GM12878 (cell line): ENCODE measurements around the gene PNMA1. TPM values are rescaled to one million over a fixed set of nuclear protein-coding genes. Genes with fewer than 3 reads are reported as not detected.

Experiments
- ATAC-seq: fragments of 200-7000 bp; cut with Tn5 transposase; 3 replicates; pipeline ENCODE4 v1.9.1; 2020; ENCODE audit warnings: mild to moderate bottlenecking, moderate library complexity
- BruUV-seq: library from RNA; stranded (reverse); fragments of 400-500 nt; replicated peaks from 2 replicates; lab custom pipeline; 2021; lab: Mats Ljungman, UMichigan
- CTCF ChIA-PET: fragments of 300-600 bp; sonication (Branson Sonifier 250); formaldehyde crosslinking; extraction: SDS; loops from one replicate; lab custom pipeline; 2021; ENCODE audit warnings: inconsistent platforms; lab: Yijun Ruan, JAX
- POLR2A ChIA-PET: fragments of 350-600 bp; formaldehyde crosslinking; extraction: SDS; loops from one replicate; lab custom pipeline; 2021; ENCODE audit warnings: inconsistent platforms; lab: Charles Lee
- RAD21 ChIA-PET: fragments of 300-600 bp; sonication (Branson Sonifier 250); formaldehyde crosslinking; loops from one replicate; lab custom pipeline; 2023; ENCODE audit warnings: antibody characterized with exemption; ENCODE audit not compliant: unreplicated experiment; lab: Charles Lee
- SMC1A ChIA-PET: fragments of 300-600 bp; sonication (Branson Sonifier 250); formaldehyde crosslinking; loops from one replicate; lab custom pipeline; 2023; ENCODE audit not compliant: unreplicated experiment, uncharacterized antibody; lab: Charles Lee
- DNase-seq: peaks from one replicate; pipeline ENCODE4 v3.0.0-alpha.2; 2011; ENCODE audit warnings: low read depth, low spot score
- FAIRE-seq: peaks from 3 replicates; lab custom pipeline; 2011; peaks lifted over from hg19 to GRCh38; lab: Jason Lieb, UNC
- H2AFZ ChIP-seq: 2 replicates; pipeline ENCODE4 v1.6.0; 2011; ENCODE audit warnings: low read depth, low read length, control low read depth; ENCODE audit not compliant: control insufficient read depth
- H3K27ac ChIP-seq: 2 replicates; pipeline ENCODE4 v1.5.1; 2011; ENCODE audit warnings: control low read depth; ENCODE audit not compliant: control insufficient read depth, insufficient read depth
- H3K27me3 ChIP-seq, 2 experiments: replicated peaks in 1 of 2; 2 replicates each; pipeline versions ENCODE4 v1.6.0 to v1.6.1; 2011; ENCODE audit warnings: low read length in 1 of 2; ENCODE audit not compliant: control insufficient read depth in 2 of 2, insufficient read depth in 2 of 2
- H3K36me3 ChIP-seq, 2 experiments: 2 replicates each; pipeline ENCODE4 v1.5.1; 2011; ENCODE audit warnings: low read length in 1 of 2; ENCODE audit not compliant: control insufficient read depth in 2 of 2, insufficient read depth in 2 of 2
- H3K4me1 ChIP-seq: 2 replicates; pipeline ENCODE4 v1.6.1; 2011; ENCODE audit warnings: mild to moderate bottlenecking, low read length, moderate library complexity, mixed read lengths; ENCODE audit not compliant: control insufficient read depth, insufficient read depth
- H3K4me2 ChIP-seq: 2 replicates; pipeline ENCODE4 v1.6.0; 2011; ENCODE audit warnings: control low read depth; ENCODE audit not compliant: control insufficient read depth, insufficient read depth
- H3K4me3 ChIP-seq: fragments of 200-600 bp; sonication (generic); 2 replicates; pipeline ENCODE4 v1.5.1; 2016
- H3K79me2 ChIP-seq: 2 replicates; pipeline ENCODE4 v1.6.0; 2011; ENCODE audit warnings: low read length; ENCODE audit not compliant: control insufficient read depth, insufficient read depth
- H3K9ac ChIP-seq: 2 replicates; pipeline ENCODE4 v1.8.0; 2011; ENCODE audit warnings: low read length, control low read depth, mixed read lengths; ENCODE audit not compliant: control insufficient read depth, insufficient read depth
- H3K9me3 ChIP-seq: replicated peaks from 3 replicates; pipeline ENCODE4 v1.5.1; 2011; ENCODE audit warnings: mild to moderate bottlenecking, low read length; ENCODE audit not compliant: control insufficient read depth, insufficient read depth
- H4K20me1 ChIP-seq: 2 replicates; pipeline ENCODE4 v1.6.0; 2011; ENCODE audit not compliant: control insufficient read depth, insufficient read depth
- ASH2L ChIP-seq: fragments of 300-600, 200-600 bp; sonication (generic); IDR thresholded peaks from 2 replicates; pipeline ENCODE4 v1.6.1; 2017; ENCODE audit warnings: low read depth, mild to moderate bottlenecking, borderline replicate concordance
- BMI1 ChIP-seq: fragments of 450-650 bp; IDR thresholded peaks from 2 replicates; pipeline ENCODE4 v1.6.1; 2016; ENCODE audit warnings: mild to moderate bottlenecking, moderate library complexity, borderline replicate concordance
- CBX5 ChIP-seq: sonication (generic); IDR thresholded peaks from 2 replicates; pipeline ENCODE4 v1.6.1; 2016; ENCODE audit warnings: low read depth, moderate library complexity, mild to moderate bottlenecking, inconsistent platforms
- CHD1 ChIP-seq: IDR thresholded peaks from 2 replicates; pipeline ENCODE4 v1.6.1; 2012; ENCODE audit warnings: low read depth, low read length, improper control_type of control experiment
- EED ChIP-seq: sonication (generic); IDR thresholded peaks from 2 replicates; pipeline ENCODE4 v1.6.1; 2016; ENCODE audit warnings: antibody characterized with exemption, low read depth
- EZH2 ChIP-seq: IDR thresholded peaks from 2 replicates; pipeline ENCODE4 v1.6.1; 2012; ENCODE audit warnings: low read depth, mild to moderate bottlenecking, control low read depth, inconsistent platforms, low read length, borderline replicate concordance; ENCODE audit not compliant: control insufficient read depth
- JUNB ChIP-seq: IDR thresholded peaks from 2 replicates; pipeline ENCODE4 v1.6.1; 2016; ENCODE audit warnings: antibody characterized with exemption, mild to moderate bottlenecking
- NFYA ChIP-seq: IDR thresholded peaks from 2 replicates; pipeline ENCODE4 v1.6.1; 2011; ENCODE audit warnings: low read depth, mild to moderate bottlenecking, low read length, improper control_type of control experiment, borderline replicate concordance
- NR2C1 ChIP-seq: fragments of 450-650 bp; IDR thresholded peaks from 2 replicates; pipeline ENCODE4 v1.6.1; 2017; ENCODE audit warnings: antibody characterized with exemption, mild to moderate bottlenecking, moderate library complexity
- NR2F1 ChIP-seq: fragments of 450-650 bp; conservative IDR thresholded peaks from 2 replicates; pipeline ENCODE4 v1.6.1; 2017; ENCODE audit warnings: mild to moderate bottlenecking
- POLR2A ChIP-seq: IDR thresholded peaks from 2 replicates; pipeline ENCODE4 v1.6.1; 2011; ENCODE audit warnings: low read depth, mild to moderate bottlenecking, low read length
- RB1 ChIP-seq: fragments of 450-650 bp; formaldehyde crosslinking; IDR thresholded peaks from 2 replicates; pipeline ENCODE4 v1.6.1; 2017; ENCODE audit warnings: mild to moderate bottlenecking, borderline replicate concordance
- ZBED1 ChIP-seq: IDR thresholded peaks from 2 replicates; pipeline ENCODE4 v1.6.1; 2016; ENCODE audit warnings: borderline replicate concordance
- ZZZ3 ChIP-seq: IDR thresholded peaks from 2 replicates; pipeline ENCODE4 v1.6.1; 2011; ENCODE audit warnings: low read depth; ENCODE audit not compliant: control insufficient read depth, insufficient read length
- WGBS: methylation state at CpG from one replicate; pipeline ENCODE4 v1.1.6; 2016; ENCODE audit warnings: low lambda C conversion rate; ENCODE audit not compliant: insufficient replicate concordance, insufficient coverage; ENCODE audit errors: missing lambda C conversion rate; 5-methylcytosine and 5-hydroxymethylcytosine counted together
- in situ Hi-C: fragments of 300-500 bp; cut with MboI; formaldehyde crosslinking; loops from 9 replicates; pipeline ENCODE4 v1.14.3; 2018; ENCODE audit warnings: mixed read lengths
- intact Hi-C: fragments of 100-400 bp; cut with micrococcal nuclease; formaldehyde crosslinking; loops from one replicate; pipeline ENCODE4 v1.14.2; 2022; ENCODE audit not compliant: unreplicated experiment
- polyA plus RNA-seq, 11 experiments: library from polyadenylated mRNA; depleted of rRNA in 4 of 11; unstranded in 6 of 11; stranded (reverse) in 5 of 11; fragments of >200 nt; fragmentation: Nextera tagmentation in 4 of 11; fragmentation: Illumina TruSeq in 1 of 11; extraction: Ambion mirVana in 4 of 11; extraction: Trizol in 1 of 11; gene quantifications; 1 replicate in 1 of 11; 2 replicates in 10 of 11; pipeline versions ENCODE4 v1.2.1 to v1.2.3, GENCODE V29; 2011 to 2016; ENCODE audit warnings: inconsistent platforms in 2 of 11, missing spikeins in 2 of 11, low read depth in 1 of 11
- total RNA-seq, 4 experiments: library from RNA; depleted of rRNA in 3 of 4; stranded (reverse); fragments of >200 nt in 3 of 4; fragmentation: Illumina TruSeq in 1 of 4; extraction: Trizol in 1 of 4; gene quantifications; 2 replicates each; pipeline versions ENCODE4 v1.2.1 to v1.2.3, GENCODE V29; 2013 to 2021
- TF ChIP-seq, protein P1 (sequence below): fragments of 450-650 bp; IDR thresholded peaks from 2 replicates; pipeline ENCODE4 v1.6.1; 2017; ENCODE audit warnings: borderline replicate concordance
- TF ChIP-seq, protein P2 (sequence below): IDR thresholded peaks from 2 replicates; pipeline ENCODE4 v1.6.1; 2012; ENCODE audit warnings: mild to moderate bottlenecking, low read depth, low read length

PNMA1 gene
- total and polyA plus RNA-seq, 10 of the 15 experiments (the other 5 are each of a cell fraction or from before 2014, with no cell fraction given), result 1.8 to 39.3 (median 11.1) TPM

DNA sequence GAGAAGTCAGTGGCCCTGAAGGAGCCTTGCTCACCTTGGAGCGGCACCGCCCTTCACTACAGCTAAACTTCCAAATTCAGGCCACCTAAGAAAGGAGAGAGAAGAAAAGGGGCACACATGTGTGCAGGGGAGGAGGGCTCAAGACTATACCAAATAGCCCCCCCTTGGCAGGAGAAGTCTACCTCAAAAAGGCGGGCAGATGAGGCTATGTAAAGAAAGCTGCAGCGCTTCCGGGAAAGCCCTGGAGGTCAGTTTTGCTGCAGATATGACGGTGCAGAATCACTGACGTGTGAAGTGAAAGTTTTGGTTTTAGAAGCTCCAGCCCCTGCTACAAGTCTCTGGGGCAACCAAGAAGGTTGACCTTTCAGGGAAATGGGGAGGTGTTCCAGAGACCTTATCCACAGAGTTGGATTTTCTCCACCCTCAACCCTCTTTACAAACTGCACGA lies 48.2 kb upstream of the PNMA1 start (continued):
- TF ChIP-seq RB1, result peak; percentile 84; the same call in 1 of the 2 replicates

DNA sequence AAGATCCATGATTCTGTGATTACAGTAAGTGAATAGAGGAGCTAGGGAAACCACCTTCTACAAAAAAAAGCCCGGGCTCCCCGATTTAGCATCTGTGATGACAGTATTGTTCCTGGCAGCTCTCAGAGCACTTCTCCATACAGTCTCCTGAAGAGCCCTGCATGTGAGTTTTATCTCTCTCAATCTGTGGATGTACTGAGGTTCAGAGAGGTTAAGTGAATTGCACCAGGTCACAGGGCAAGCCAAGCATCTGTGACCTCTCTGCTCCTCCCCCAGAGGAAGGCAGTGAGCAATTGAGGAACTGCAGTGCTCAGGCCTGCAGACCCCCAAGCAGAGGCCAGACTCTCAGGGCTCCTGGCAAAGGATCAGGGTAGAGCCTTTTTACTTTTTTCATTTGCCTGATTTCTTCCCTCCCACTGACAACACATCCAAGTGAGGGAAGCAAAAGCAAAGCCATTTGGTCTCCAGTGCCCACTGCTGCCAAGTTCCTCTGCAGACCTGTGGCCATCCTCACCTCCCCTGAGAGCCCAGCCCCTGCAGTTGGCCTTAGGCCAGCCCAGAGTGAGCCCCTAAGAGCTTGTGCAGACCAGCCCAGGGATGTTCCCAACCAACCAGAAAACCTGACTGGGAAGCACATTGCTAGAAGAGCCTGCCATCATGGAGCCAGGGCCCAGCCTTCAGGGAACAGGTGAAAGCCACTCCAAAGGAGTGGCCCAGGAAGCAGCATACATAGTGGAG lies 47.6 kb upstream of the PNMA1 start:
- Histone ChIP-seq H3K4me2 (peak overlapping the region; percentile 76), H3K4me1 (peaks cover 65% of the 10 kb centered on the region), H3K9me3 (no peaks in the 10 kb centered on the region), H3K27ac (peak overlapping the region; percentile 100), H3K9ac (peak overlapping the region; percentile 91), H3K36me3 (peaks cover 0 to 6% of the 10 kb centered on the region in 2 experiments; a peak in 1 of 4 replicates), H4K20me1 (peaks cover 7% of the 10 kb centered on the region; the same call in 1 of the 2 replicates), H3K79me2 (peaks cover 99% of the 10 kb centered on the region), H2AFZ (no peak overlapping the region), H3K4me3 (peak overlapping the region; percentile 83), H3K27me3 (no peaks in the 10 kb centered on the region)
- no peak for FAIRE-seq
- in situ Hi-C loops, result loop anchor here (25.0 kb wide), 2 partner anchors 1501 to 1776 kb away; no protein-coding TSS in a partner anchor
- intact Hi-C loops, result loop anchor here (1.0 kb wide), 1 partner anchor 9 kb away; no protein-coding TSS in a partner anchor
- ATAC-seq, result peak; percentile 1
- ChIA-PET POLR2A (interaction anchor here (0.8 to 11.4 kb wide), 10 partner anchors 7 to 90 kb away, joined by 3 to 255 read pairs (median 4); partner anchors contain the start of gene PTGR2), SMC1A (interaction anchor here (1.0 to 15.7 kb wide), 9 partner anchors 8 to 253 kb away, joined by 3 to 214 read pairs (median 6); no protein-coding TSS in a partner anchor), RAD21 (interaction anchor here (0.9 to 25.6 kb wide), 7 partner anchors 15 to 90 kb away, joined by 4 to 710 read pairs (median 5); partner anchors contain the start of gene PTGR2), CTCF (interaction anchor here (0.8 to 2.5 kb wide), 9 partner anchors 10 to 124 kb away, joined by 3 to 23 read pairs (median 4); no protein-coding TSS in a partner anchor)
- DNase-seq, result no peak
- 2% methylated on average over 2 of the region's 2 CpGs for WGBS
- BruUV-seq, result no TSS peak
- TF ChIP-seq EED (0 out of 2 replicates have a peak, but pooled peaks have one; percentile 2), NR2F1 (peak; percentile 69), NFYA (no peak), JUNB (peak; percentile 26; the same call in 1 of the 2 replicates), ZBED1 (no peak), BMI1 (no peak), EZH2 (no peak), ZZZ3 (no peak), CHD1 (no peak), CBX5 (no peak), POLR2A (peak; percentile 35; the same call in 1 of the 2 replicates), ASH2L (no peak), NR2C1 (peak; percentile 27; the same call in 1 of the 2 replicates)
- TF ChIP-seq, protein P1, sequence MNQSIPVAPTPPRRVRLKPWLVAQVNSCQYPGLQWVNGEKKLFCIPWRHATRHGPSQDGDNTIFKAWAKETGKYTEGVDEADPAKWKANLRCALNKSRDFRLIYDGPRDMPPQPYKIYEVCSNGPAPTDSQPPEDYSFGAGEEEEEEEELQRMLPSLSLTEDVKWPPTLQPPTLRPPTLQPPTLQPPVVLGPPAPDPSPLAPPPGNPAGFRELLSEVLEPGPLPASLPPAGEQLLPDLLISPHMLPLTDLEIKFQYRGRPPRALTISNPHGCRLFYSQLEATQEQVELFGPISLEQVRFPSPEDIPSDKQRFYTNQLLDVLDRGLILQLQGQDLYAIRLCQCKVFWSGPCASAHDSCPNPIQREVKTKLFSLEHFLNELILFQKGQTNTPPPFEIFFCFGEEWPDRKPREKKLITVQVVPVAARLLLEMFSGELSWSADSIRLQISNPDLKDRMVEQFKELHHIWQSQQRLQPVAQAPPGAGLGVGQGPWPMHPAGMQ, result no peak
- TF ChIP-seq, protein P2, sequence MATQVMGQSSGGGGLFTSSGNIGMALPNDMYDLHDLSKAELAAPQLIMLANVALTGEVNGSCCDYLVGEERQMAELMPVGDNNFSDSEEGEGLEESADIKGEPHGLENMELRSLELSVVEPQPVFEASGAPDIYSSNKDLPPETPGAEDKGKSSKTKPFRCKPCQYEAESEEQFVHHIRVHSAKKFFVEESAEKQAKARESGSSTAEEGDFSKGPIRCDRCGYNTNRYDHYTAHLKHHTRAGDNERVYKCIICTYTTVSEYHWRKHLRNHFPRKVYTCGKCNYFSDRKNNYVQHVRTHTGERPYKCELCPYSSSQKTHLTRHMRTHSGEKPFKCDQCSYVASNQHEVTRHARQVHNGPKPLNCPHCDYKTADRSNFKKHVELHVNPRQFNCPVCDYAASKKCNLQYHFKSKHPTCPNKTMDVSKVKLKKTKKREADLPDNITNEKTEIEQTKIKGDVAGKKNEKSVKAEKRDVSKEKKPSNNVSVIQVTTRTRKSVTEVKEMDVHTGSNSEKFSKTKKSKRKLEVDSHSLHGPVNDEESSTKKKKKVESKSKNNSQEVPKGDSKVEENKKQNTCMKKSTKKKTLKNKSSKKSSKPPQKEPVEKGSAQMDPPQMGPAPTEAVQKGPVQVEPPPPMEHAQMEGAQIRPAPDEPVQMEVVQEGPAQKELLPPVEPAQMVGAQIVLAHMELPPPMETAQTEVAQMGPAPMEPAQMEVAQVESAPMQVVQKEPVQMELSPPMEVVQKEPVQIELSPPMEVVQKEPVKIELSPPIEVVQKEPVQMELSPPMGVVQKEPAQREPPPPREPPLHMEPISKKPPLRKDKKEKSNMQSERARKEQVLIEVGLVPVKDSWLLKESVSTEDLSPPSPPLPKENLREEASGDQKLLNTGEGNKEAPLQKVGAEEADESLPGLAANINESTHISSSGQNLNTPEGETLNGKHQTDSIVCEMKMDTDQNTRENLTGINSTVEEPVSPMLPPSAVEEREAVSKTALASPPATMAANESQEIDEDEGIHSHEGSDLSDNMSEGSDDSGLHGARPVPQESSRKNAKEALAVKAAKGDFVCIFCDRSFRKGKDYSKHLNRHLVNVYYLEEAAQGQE, result no peak
